Body of pancreas (tissue), 4 donors: Measurements from ENCODE around the gene ZAP70. TPM values are rescaled to one million over a fixed set of nuclear protein-coding genes. Genes with fewer than 3 reads are reported as not detected.

Source experiments
- ATAC-seq: fragments of 150-250 bp; one replicate; pipeline ENCODE4 v1.9.1; 2016
- DNase-seq, 4 donors: peaks; one replicate each; pipeline ENCODE4 v3.0.0-alpha.2; 2019
- H3K27ac ChIP-seq, 4 donors: fragments of 200-600 bp; sonication (generic); 1 replicate in 3 of 4; 2 replicates in 1 of 4; pipeline versions ENCODE4 v1.5.1 to v1.6.1; 2016 to 2019; ENCODE audit warnings: mild to moderate bottlenecking in 1 of 4, mixed read lengths in 1 of 4, moderate library complexity in 1 of 4
- H3K27me3 ChIP-seq, 2 donors: fragments of 200-600 bp; sonication (generic); one replicate each; pipeline ENCODE4 v1.6.0; 2016; ENCODE audit warnings: mild to moderate bottlenecking in 1 of 2
- H3K36me3 ChIP-seq, 2 donors: fragments of 200-600 bp; sonication (generic); replicated peaks in 1 of 2; 2 replicates each; pipeline ENCODE4 v1.5.1; 2016; ENCODE audit warnings: low read depth in 2 of 2; ENCODE audit not compliant: insufficient read depth in 1 of 2
- H3K4me1 ChIP-seq: fragments of 200-600 bp; sonication (generic); one replicate; pipeline ENCODE4 v1.6.0; 2016
- H3K4me3 ChIP-seq, 2 donors: fragments of 200-600 bp; sonication (generic); 1 replicate in 1 of 2; 2 replicates in 1 of 2; pipeline ENCODE4 v1.5.1; 2016 to 2019
- H3K9me3 ChIP-seq, 3 donors: fragments of 200-600 bp; sonication (generic); 1 replicate in 2 of 3; 2 replicates in 1 of 3; pipeline ENCODE4 v1.5.1; 2016
- CTCF ChIP-seq, 7 experiments: fragments of 450-650 bp in 4 of 7; fragments of 200-600 bp in 3 of 7; sonication (generic) in 3 of 7; IDR thresholded peaks; one replicate each; pipeline ENCODE4 v1.5.1; 2016 to 2019; ENCODE audit warnings: antibody characterized with exemption in 7 of 7
- POLR2A ChIP-seq, 3 donors: fragments of 450-650 bp; IDR thresholded peaks; one replicate each; pipeline ENCODE4 v1.6.1; 2016; ENCODE audit warnings: antibody characterized with exemption in 3 of 3, mild to moderate bottlenecking in 2 of 3
- WGBS, 2 donors: methylation state at CpG; one replicate each; pipeline ENCODE4 v1.1.5; 2017; 5-methylcytosine and 5-hydroxymethylcytosine counted together
- intact Hi-C: fragments of 100-400 bp; cut with DNase I; formaldehyde crosslinking; loops from one replicate; pipeline ENCODE4 v1.15.1; 2023
- total RNA-seq, 2 donors: library from RNA; depleted of rRNA; stranded (reverse); fragments of >200 nt; gene quantifications; one replicate each; pipeline ENCODE4 v1.1.0, GENCODE V29; 2016

ZAP70 gene
- total RNA-seq, 2 donors from 2014 or later = 2.1 to 4.0 TPM

- Histone ChIP-seq H3K4me3 (no peak overlapping the region), H3K9me3 (peaks cover 0 to 5% (median 0%) of the 10 kb centered on the region in 3 donors), H3K27ac (no peak overlapping the region), H3K36me3 (no peaks in the 10 kb centered on the region), H3K4me1 (no peaks in the 10 kb centered on the region), H3K27me3 (no peaks in the 10 kb centered on the region)
- WGBS, 2 donors = 85 to 89% methylated on average over 31 of the region's 31 CpGs
- ATAC-seq (no peak), DNase-seq (no peak)
- intact Hi-C loops = no loop called here
- no peak for TF ChIP-seq CTCF (IDR thresholded peaks at IDR 0.05)
- TF ChIP-seq POLR2A (IDR thresholded peaks at IDR 0.05) = no peak
Measured at GRCh38 chr2:97724946-97725688, 11.7 kb downstream of the ZAP70 start.

- intact Hi-C loops = no loop called here
- Histone ChIP-seq H3K4me3 (no peak overlapping the region), H3K36me3 (no peaks in the 10 kb centered on the region), H3K4me1 (no peaks in the 10 kb centered on the region), H3K9me3 (peaks cover 0 to 11% (median 0%) of the 10 kb centered on the region in 3 donors), H3K27me3 (no peaks in the 10 kb centered on the region), H3K27ac (no peak overlapping the region)
- ATAC-seq (no peak), DNase-seq (no peak)
- 39 to 65% methylated on average over 4 of the region's 4 CpGs for WGBS, 2 donors
- TF ChIP-seq POLR2A (IDR thresholded peaks at IDR 0.05) (no peak), CTCF (IDR thresholded peaks at IDR 0.05) (no peak)
Measured at GRCh38 chr2:97726261-97727064, 13.1 kb downstream of the ZAP70 start.

- no peaks in the 10 kb centered on the region for H3K36me3 ChIP-seq
- 83% methylated on average over 7 of the region's 7 CpGs for WGBS, 2 donors
Measured at GRCh38 chr2:97727296-97727695, 13.9 kb downstream of the ZAP70 start.

GRCh38 chr2:97728091-97728731 is 14.8 kb downstream of the ZAP70 start:
- Histone ChIP-seq H3K4me3 (no peak overlapping the region), H3K4me1 (no peaks in the 10 kb centered on the region), H3K27ac (no peak overlapping the region), H3K27me3 (no peaks in the 10 kb centered on the region), H3K36me3 (no peaks in the 10 kb centered on the region), H3K9me3 (peaks cover 0 to 11% (median 0%) of the 10 kb centered on the region in 3 donors)
- intact Hi-C loops = no loop called here
- ATAC-seq = no peak
- no peak for TF ChIP-seq POLR2A (IDR thresholded peaks at IDR 0.05)
- TF ChIP-seq CTCF (IDR thresholded peaks at IDR 0.05) = no peak
- WGBS, 2 donors = 67 to 70% methylated on average over 11 to 12 of the region's 12 CpGs
- DNase-seq = no peak

More at GRCh38 chr2:97727296-97727695, 13.9 kb downstream of the ZAP70 start:
- TF ChIP-seq POLR2A (IDR thresholded peaks at IDR 0.05) (no peak), CTCF (IDR thresholded peaks at IDR 0.05) (no peak)
- H3K4me3 ChIP-seq = no peak overlapping the region
- intact Hi-C loops = no loop called here
- peaks cover 0 to 11% (median 0%) of the 10 kb centered on the region in 3 donors for H3K9me3 ChIP-seq
- H3K27ac ChIP-seq = no peak overlapping the region
- no peaks in the 10 kb centered on the region for H3K27me3 ChIP-seq
- no peak for ATAC-seq
- DNase-seq = no peak
- H3K4me1 ChIP-seq = no peaks in the 10 kb centered on the region
